ENCODE results near the gene TAF13. TPM values are rescaled to one million over a fixed set of nuclear protein-coding genes. Genes with fewer than 3 reads are reported as not detected.
A peak's percentile ranks its signal among the peaks of the same experiment; 100 is the strongest.

TAF13 gene
- total and polyA plus RNA-seq, 9 of the 15 experiments (the other 6 are each of a cell fraction or from before 2014, with no cell fraction given) = 14.9 to 77.2 (median 38.7) TPM

GRCh38 chr1:109112652-109113285 is 37.0 kb upstream of the TAF13 start:
- no peak overlapping the region for H3K4me3 ChIP-seq
- H3K79me2 ChIP-seq (ENCODE audit: control insufficient read depth, insufficient read depth, low read length) = no peaks in the 10 kb centered on the region
- FAIRE-seq = peak; percentile 80
- no peaks in the 10 kb centered on the region for H3K9me1 ChIP-seq (ENCODE audit: control insufficient read depth, insufficient read depth, low read length)
- in situ Hi-C loops (cut with MboI) (loop anchor here (5.0 kb wide), 1 partner anchor 285 kb away; no protein-coding TSS in a partner anchor), intact Hi-C loops (cut with micrococcal nuclease) (loop anchor here (1.0 to 10.0 kb wide), 12 partner anchors 23 to 1328 kb away; partner anchors contain the start of genes CLCC1, GPR61 and WDR47)
- H3K9ac ChIP-seq (ENCODE audit: insufficient read depth in 1 of 2, low read depth in 2 of 2, low read length in 2 of 2) = peak overlapping the region in 1 of 2 experiments; percentile 80; a peak in 2 of 4 replicates
- no TSS peak for BruUV-seq (replicated peaks)
- no peaks in the 10 kb centered on the region for H3K9me3 ChIP-seq (replicated peaks; ENCODE audit: control insufficient read depth, insufficient read depth, low read depth, low read length)
- peak; percentile 93 to 97 (median 96) for DNase-seq (ENCODE audit: extremely low read depth in 1 of 4, low spot score in 3 of 4)
- no peaks in the 10 kb centered on the region; the same call in 1 of the 2 replicates for H4K20me1 ChIP-seq (replicated peaks; ENCODE audit: control insufficient read depth, insufficient read depth, low read length)
- no peak overlapping the region for H3K27ac ChIP-seq (ENCODE audit: extremely low read depth, low read depth, low read length)
- H2AFZ ChIP-seq (ENCODE audit: low read depth, low read length) = peak overlapping the region; percentile 84
- H3K4me1 ChIP-seq (replicated peaks in 1 of 2; ENCODE audit: control insufficient read depth in 2 of 2, insufficient read depth in 2 of 2, low read length in 2 of 2) = peaks cover 10 to 20% of the 10 kb centered on the region in 2 experiments; a peak in 4 of 5 replicates
- ChIA-PET CTCF (ENCODE audit: low intra/inter-chr PET ratio) (interaction anchor here (0.6 to 2.3 kb wide), 12 partner anchors 23 to 1331 kb away, joined by 3 to 32 read pairs (median 4); partner anchors contain the start of gene TMEM167B), POLR2A (interaction anchor here (0.6 to 5.8 kb wide), 6 partner anchors 12 to 218 kb away, joined by 3 to 65 read pairs (median 3); partner anchors contain the start of gene TMEM167B)
- H3K4me2 ChIP-seq (ENCODE audit: insufficient read depth, low read length) = peak overlapping the region; percentile 71
- ATAC-seq = peak; percentile 98
- 17% methylated on average over 31 of the region's 31 CpGs for WGBS (ENCODE audit: insufficient coverage, low coverage, missing lambda C conversion rate)
- no peaks in the 10 kb centered on the region for H3K36me3 ChIP-seq (ENCODE audit: control insufficient read depth, insufficient read depth, low read length)
- peaks cover 0 to 6% of the 10 kb centered on the region in 2 experiments; a peak in 1 of 5 replicates for H3K27me3 ChIP-seq (ENCODE audit: control insufficient read depth in 2 of 2, insufficient read depth in 2 of 2, low read length in 2 of 2)
- TF ChIP-seq FOXJ2 (tag; IDR thresholded peaks at IDR 0.05) (peak; percentile 93), BCOR (IDR thresholded peaks at IDR 0.05) (peak; percentile 49; the same call in 1 of the 2 replicates), FOSL1 (tag; conservative IDR thresholded peaks at IDR 0.05) (0 out of 2 replicates have a peak, but pooled peaks have one; percentile 23), THRAP3 (IDR thresholded peaks at IDR 0.05; ENCODE audit: borderline replicate concordance) (no peak), CXXC5 (CRISPR knock-in tag; IDR thresholded peaks at IDR 0.05) (peak; percentile 34; the same call in 1 of the 2 replicates), PRPF4 (IDR thresholded peaks at IDR 0.05; ENCODE audit: insufficient read depth, low read depth, low read length, poor library complexity, severe bottlenecking) (no peak), ZNF311 (CRISPR knock-in tag; IDR thresholded peaks at IDR 0.05) (no peak), NFYB (IDR thresholded peaks at IDR 0.05; ENCODE audit: extremely low read depth, insufficient read length) (no peak), RNF219 (CRISPR knock-in tag; IDR thresholded peaks at IDR 0.05) (no peak), ETS1 (conservative IDR thresholded peaks at IDR 0.05; ENCODE audit: control insufficient read depth, low read depth, low read length) (0 out of 2 replicates have a peak, but pooled peaks have one; percentile 52), USF1 (CRISPR knock-in tag; IDR thresholded peaks at IDR 0.05) (no peak), DMBX1 (CRISPR knock-in tag; IDR thresholded peaks at IDR 0.05; ENCODE audit: borderline replicate concordance) (0 out of 2 replicates have a peak, but pooled peaks have one; percentile 8), RBM17 (IDR thresholded peaks at IDR 0.05; ENCODE audit: borderline replicate concordance, low read depth, low read length) (no peak), SMAD1 (IDR thresholded peaks at IDR 0.05; ENCODE audit: low read depth, low read length, partially characterized antibody) (peak; percentile 48), SMC3 (conservative IDR thresholded peaks at IDR 0.05; ENCODE audit: insufficient read depth, low read depth, low read length) (peak; percentile 90), FUS (optimal IDR thresholded peaks at IDR 0.05; ENCODE audit: low read depth, low read length) (no peak), NCOA1 (IDR thresholded peaks at IDR 0.05; ENCODE audit: low read depth) (0 out of 2 replicates have a peak, but pooled peaks have one; percentile 12), SOX6 (IDR thresholded peaks at IDR 0.05) (no peak)
